Measurements from ENCODE around the gene SLC6A20.

Gene SLC6A20

GRCh38 chr3:45729614-45730013 lies 66.7 kb downstream of the SLC6A20 start:
- no peak for TF ChIP-seq EZH2 (IDR thresholded peaks at IDR 0.05; ENCODE audit: borderline replicate concordance, low read length)
- Histone ChIP-seq H3K27me3 (ENCODE audit: insufficient read depth, low read length) (no peaks in the 10 kb centered on the region), H3K4me2 (ENCODE audit: low read length) (no peak overlapping the region), H3K9me2 (ENCODE audit: low read depth, low read length) (no peaks in the 10 kb centered on the region), H3K4me1 (ENCODE audit: insufficient read depth, low read length, severe bottlenecking) (peaks cover 4% of the 10 kb centered on the region), H3K27ac (ENCODE audit: low read depth, low read length, poor library complexity, severe bottlenecking) (no peak overlapping the region), H3K36me3 (ENCODE audit: insufficient read depth, low read length) (peaks cover 59% of the 10 kb centered on the region), H3K9me3 (ENCODE audit: low read length) (no peaks in the 10 kb centered on the region), H3K79me2 (ENCODE audit: insufficient read depth, low read length) (no peaks in the 10 kb centered on the region), H3K9ac (ENCODE audit: low read length) (no peak overlapping the region), H3F3A (ENCODE audit: insufficient read depth, low read length) (no peaks in the 10 kb centered on the region), H3K4me3 (ENCODE audit: low read depth, low read length, poor library complexity, severe bottlenecking) (no peak overlapping the region), H2AFZ (ENCODE audit: low read length) (no peak overlapping the region), H4K20me1 (ENCODE audit: insufficient read depth, low read length) (no peaks in the 10 kb centered on the region)

- Histone ChIP-seq H3F3A (ENCODE audit: insufficient read depth, low read length) (no peaks in the 10 kb centered on the region), H3K4me2 (ENCODE audit: low read length) (no peak overlapping the region), H3K36me3 (ENCODE audit: insufficient read depth, low read length) (peaks cover 51% of the 10 kb centered on the region), H3K9ac (ENCODE audit: low read length) (no peak overlapping the region), H3K4me3 (ENCODE audit: low read depth, low read length, poor library complexity, severe bottlenecking) (no peak overlapping the region), H2AFZ (ENCODE audit: low read length) (no peak overlapping the region), H4K20me1 (ENCODE audit: insufficient read depth, low read length) (no peaks in the 10 kb centered on the region), H3K79me2 (ENCODE audit: insufficient read depth, low read length) (no peaks in the 10 kb centered on the region), H3K27ac (ENCODE audit: low read depth, low read length, poor library complexity, severe bottlenecking) (no peak overlapping the region), H3K9me2 (ENCODE audit: low read depth, low read length) (no peaks in the 10 kb centered on the region), H3K4me1 (ENCODE audit: insufficient read depth, low read length, severe bottlenecking) (no peaks in the 10 kb centered on the region), H3K27me3 (ENCODE audit: insufficient read depth, low read length) (no peaks in the 10 kb centered on the region), H3K9me3 (ENCODE audit: low read length) (no peaks in the 10 kb centered on the region)
- TF ChIP-seq, protein P1, sequence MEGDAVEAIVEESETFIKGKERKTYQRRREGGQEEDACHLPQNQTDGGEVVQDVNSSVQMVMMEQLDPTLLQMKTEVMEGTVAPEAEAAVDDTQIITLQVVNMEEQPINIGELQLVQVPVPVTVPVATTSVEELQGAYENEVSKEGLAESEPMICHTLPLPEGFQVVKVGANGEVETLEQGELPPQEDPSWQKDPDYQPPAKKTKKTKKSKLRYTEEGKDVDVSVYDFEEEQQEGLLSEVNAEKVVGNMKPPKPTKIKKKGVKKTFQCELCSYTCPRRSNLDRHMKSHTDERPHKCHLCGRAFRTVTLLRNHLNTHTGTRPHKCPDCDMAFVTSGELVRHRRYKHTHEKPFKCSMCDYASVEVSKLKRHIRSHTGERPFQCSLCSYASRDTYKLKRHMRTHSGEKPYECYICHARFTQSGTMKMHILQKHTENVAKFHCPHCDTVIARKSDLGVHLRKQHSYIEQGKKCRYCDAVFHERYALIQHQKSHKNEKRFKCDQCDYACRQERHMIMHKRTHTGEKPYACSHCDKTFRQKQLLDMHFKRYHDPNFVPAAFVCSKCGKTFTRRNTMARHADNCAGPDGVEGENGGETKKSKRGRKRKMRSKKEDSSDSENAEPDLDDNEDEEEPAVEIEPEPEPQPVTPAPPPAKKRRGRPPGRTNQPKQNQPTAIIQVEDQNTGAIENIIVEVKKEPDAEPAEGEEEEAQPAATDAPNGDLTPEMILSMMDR (IDR thresholded peaks at IDR 0.05; ENCODE audit: low read length), result no peak
- no peak for TF ChIP-seq EZH2 (IDR thresholded peaks at IDR 0.05; ENCODE audit: borderline replicate concordance, low read length)
Measured at GRCh38 chr3:45724911-45725310, 71.4 kb downstream of the SLC6A20 start.

- Histone ChIP-seq H3K9me2 (ENCODE audit: low read depth, low read length) (no peaks in the 10 kb centered on the region), H3K27me3 (ENCODE audit: insufficient read depth, low read length) (no peaks in the 10 kb centered on the region), H3K79me2 (ENCODE audit: insufficient read depth, low read length) (no peaks in the 10 kb centered on the region), H3K9me3 (ENCODE audit: low read length) (no peaks in the 10 kb centered on the region), H3K4me1 (ENCODE audit: insufficient read depth, low read length, severe bottlenecking) (no peaks in the 10 kb centered on the region), H3K36me3 (ENCODE audit: insufficient read depth, low read length) (peaks cover 52% of the 10 kb centered on the region), H3K4me2 (ENCODE audit: low read length) (no peak overlapping the region), H3F3A (ENCODE audit: insufficient read depth, low read length) (no peaks in the 10 kb centered on the region), H4K20me1 (ENCODE audit: insufficient read depth, low read length) (no peaks in the 10 kb centered on the region), H3K4me3 (ENCODE audit: low read depth, low read length, poor library complexity, severe bottlenecking) (no peak overlapping the region), H3K27ac (ENCODE audit: low read depth, low read length, poor library complexity, severe bottlenecking) (no peak overlapping the region), H3K9ac (ENCODE audit: low read length) (no peak overlapping the region), H2AFZ (ENCODE audit: low read length) (no peak overlapping the region)
- no peak for TF ChIP-seq EZH2 (IDR thresholded peaks at IDR 0.05; ENCODE audit: borderline replicate concordance, low read length)
- TF ChIP-seq, protein P1 (IDR thresholded peaks at IDR 0.05; ENCODE audit: low read length), result no peak
Measured at GRCh38 chr3:45719655-45720487, 76.5 kb downstream of the SLC6A20 start.
